ENCODE data around the gene LOC128125822.
A peak's percentile ranks its signal among the peaks of the same experiment; 100 is the strongest.

Gene LOC128125822

DNA sequence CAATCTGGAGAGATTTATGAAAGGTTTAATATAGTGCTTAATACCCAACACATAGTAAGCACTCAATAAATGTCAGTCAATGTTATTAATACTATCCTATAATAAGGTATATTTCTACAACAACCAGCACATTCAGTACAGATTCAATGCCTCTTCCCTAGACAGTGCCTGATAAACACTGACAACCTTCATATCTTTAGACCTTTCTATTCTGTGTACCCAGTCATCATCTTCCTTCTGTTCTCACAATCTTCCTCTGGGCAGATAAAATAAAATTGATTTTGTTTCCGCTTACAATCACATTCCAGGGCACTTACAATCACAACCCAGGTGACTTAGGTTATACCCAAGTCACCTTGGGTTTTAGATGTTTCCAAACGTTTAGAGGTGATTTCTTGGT lies 11.0 kb upstream of the LOC128125822 start:
- POLR2A ChIA-PET (ENCODE audit: unreplicated experiment) = no interaction called here
- no peaks in the 10 kb centered on the region for H3K79me2 ChIP-seq (ENCODE audit: low read length)
- intact Hi-C loops (cut with micrococcal nuclease) = no loop called here

DNA sequence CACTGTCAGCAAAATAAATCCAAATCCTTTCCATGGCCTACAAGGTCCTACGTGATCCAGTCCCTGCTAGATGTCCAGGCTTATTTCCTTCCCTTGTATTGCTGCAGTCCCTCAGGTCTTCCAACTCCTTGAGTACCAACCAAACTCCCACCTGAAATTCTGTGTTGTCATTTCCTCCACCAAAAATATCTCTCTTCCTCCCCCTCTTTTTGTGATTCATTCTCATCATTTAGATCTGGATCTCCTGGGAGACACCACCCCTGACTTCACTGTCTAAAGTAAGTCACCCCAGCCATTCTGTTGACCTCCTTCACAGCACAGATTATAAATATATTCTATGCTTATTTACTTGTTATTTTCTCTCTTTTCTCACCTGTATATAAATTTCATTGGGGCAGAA lies 9.0 kb upstream of the LOC128125822 start:
- H3K9ac ChIP-seq (ENCODE audit: low read length) = no peak overlapping the region
- H3K4me1 ChIP-seq (ENCODE audit: insufficient read depth, low read length) = peaks cover 15% of the 10 kb centered on the region
- H3F3A ChIP-seq (ENCODE audit: low read length, unreplicated experiment) = no peaks in the 10 kb centered on the region
- TF ChIP-seq EZH2phosphoT487 (IDR thresholded peaks at IDR 0.05; ENCODE audit: borderline replicate concordance, low read length) = no peak
- TF ChIP-seq, protein P1, sequence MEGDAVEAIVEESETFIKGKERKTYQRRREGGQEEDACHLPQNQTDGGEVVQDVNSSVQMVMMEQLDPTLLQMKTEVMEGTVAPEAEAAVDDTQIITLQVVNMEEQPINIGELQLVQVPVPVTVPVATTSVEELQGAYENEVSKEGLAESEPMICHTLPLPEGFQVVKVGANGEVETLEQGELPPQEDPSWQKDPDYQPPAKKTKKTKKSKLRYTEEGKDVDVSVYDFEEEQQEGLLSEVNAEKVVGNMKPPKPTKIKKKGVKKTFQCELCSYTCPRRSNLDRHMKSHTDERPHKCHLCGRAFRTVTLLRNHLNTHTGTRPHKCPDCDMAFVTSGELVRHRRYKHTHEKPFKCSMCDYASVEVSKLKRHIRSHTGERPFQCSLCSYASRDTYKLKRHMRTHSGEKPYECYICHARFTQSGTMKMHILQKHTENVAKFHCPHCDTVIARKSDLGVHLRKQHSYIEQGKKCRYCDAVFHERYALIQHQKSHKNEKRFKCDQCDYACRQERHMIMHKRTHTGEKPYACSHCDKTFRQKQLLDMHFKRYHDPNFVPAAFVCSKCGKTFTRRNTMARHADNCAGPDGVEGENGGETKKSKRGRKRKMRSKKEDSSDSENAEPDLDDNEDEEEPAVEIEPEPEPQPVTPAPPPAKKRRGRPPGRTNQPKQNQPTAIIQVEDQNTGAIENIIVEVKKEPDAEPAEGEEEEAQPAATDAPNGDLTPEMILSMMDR (conservative IDR thresholded peaks at IDR 0.05; ENCODE audit: low read depth, low read length) = no peak
- no peak for TF ChIP-seq EZH2 (IDR thresholded peaks at IDR 0.05; ENCODE audit: low read length, unreplicated experiment)
- H3K4me2 ChIP-seq (ENCODE audit: low read length) = no peak overlapping the region
- no peaks in the 10 kb centered on the region for H4K20me1 ChIP-seq (ENCODE audit: low read length)
- H3K27ac ChIP-seq (ENCODE audit: low read length) = no peak overlapping the region
- no peak overlapping the region for H3K4me3 ChIP-seq (ENCODE audit: low read length)
- intact Hi-C loops (cut with micrococcal nuclease) = no loop called here
- POLR2A ChIA-PET (ENCODE audit: unreplicated experiment) = no interaction called here
- DNase-seq = no peak
- no peaks in the 10 kb centered on the region for H3K9me3 ChIP-seq (ENCODE audit: low read length)
- BruUV-seq (replicated peaks) = no TSS peak
- H3K9me2 ChIP-seq (replicated peaks; ENCODE audit: low read length) = no peaks in the 10 kb centered on the region
- H3K36me3 ChIP-seq (ENCODE audit: low read depth, low read length) = no peaks in the 10 kb centered on the region
- ATAC-seq = no peak
- no peak overlapping the region for H2AFZ ChIP-seq (ENCODE audit: low read length)
- H3K79me2 ChIP-seq (ENCODE audit: low read length) = no peaks in the 10 kb centered on the region
- no peaks in the 10 kb centered on the region for H3K27me3 ChIP-seq (ENCODE audit: low read length)
- CTCF ChIA-PET = no interaction called here

More for the DNA sequence above, 11.0 kb upstream of the LOC128125822 start:
- ATAC-seq (no peak), DNase-seq (no peak)
- no peaks in the 10 kb centered on the region for H3K27me3 ChIP-seq (ENCODE audit: low read length)
- no TSS peak for BruUV-seq (replicated peaks)
- H3K9me2 ChIP-seq (replicated peaks; ENCODE audit: low read length) = no peaks in the 10 kb centered on the region
- H3K4me3 ChIP-seq (ENCODE audit: low read length) = no peak overlapping the region
- peak overlapping the region; percentile 52 for H3K27ac ChIP-seq (ENCODE audit: low read length)
- H4K20me1 ChIP-seq (ENCODE audit: low read length) = no peaks in the 10 kb centered on the region
- CTCF ChIA-PET = no interaction called here
- H3K9me3 ChIP-seq (ENCODE audit: low read length) = no peaks in the 10 kb centered on the region
- H3F3A ChIP-seq (ENCODE audit: low read length, unreplicated experiment) = no peaks in the 10 kb centered on the region
- H3K4me1 ChIP-seq (ENCODE audit: insufficient read depth, low read length) = peaks cover 15% of the 10 kb centered on the region
- H3K9ac ChIP-seq (ENCODE audit: low read length) = no peak overlapping the region
- H3K36me3 ChIP-seq (ENCODE audit: low read depth, low read length) = no peaks in the 10 kb centered on the region
- H2AFZ ChIP-seq (ENCODE audit: low read length) = no peak overlapping the region
- TF ChIP-seq EZH2phosphoT487 (IDR thresholded peaks at IDR 0.05; ENCODE audit: borderline replicate concordance, low read length) = no peak
- TF ChIP-seq, protein P1 (conservative IDR thresholded peaks at IDR 0.05; ENCODE audit: low read depth, low read length) = no peak
- no peak for TF ChIP-seq EZH2 (IDR thresholded peaks at IDR 0.05; ENCODE audit: low read length, unreplicated experiment)
- H3K4me2 ChIP-seq (ENCODE audit: low read length) = 0 out of 2 replicates have a peak overlapping the region, but pooled peaks have one; percentile 8

DNA sequence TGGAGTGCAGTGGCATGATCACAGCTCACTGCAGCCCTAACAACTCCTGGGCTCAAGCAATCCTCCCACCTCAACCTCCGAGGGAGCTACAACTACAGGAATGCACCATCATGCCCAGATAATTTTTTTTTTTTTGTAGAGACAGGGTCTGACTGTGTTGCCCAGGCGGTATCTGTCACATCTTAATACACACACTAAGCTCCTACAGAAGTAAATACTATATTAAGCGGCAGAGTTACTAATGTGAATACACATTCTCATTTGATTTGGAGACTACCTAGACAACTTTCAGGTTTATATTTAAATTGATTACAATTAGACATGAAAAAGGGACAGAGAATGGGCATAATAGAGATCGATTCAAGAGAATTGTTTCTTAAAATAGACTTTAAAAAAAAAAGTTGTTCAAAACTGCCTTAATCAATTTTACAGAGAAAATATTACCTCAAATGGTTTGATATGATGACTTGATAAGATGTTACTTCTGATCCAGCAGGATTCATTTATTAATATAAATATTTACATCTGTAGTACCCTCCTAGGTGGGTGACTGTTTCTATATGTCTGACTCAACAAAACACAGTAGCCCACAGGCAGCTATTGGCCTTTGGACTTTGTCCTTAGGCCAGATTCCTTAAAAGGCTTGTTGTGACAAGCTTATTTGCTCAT lies 7.1 kb upstream of the LOC128125822 start:
- DNase-seq (peak; percentile 48), ATAC-seq (no peak)
- intact Hi-C loops (cut with micrococcal nuclease) = no loop called here
- H3K9me3 ChIP-seq (ENCODE audit: low read length) = no peaks in the 10 kb centered on the region
- H3K4me2 ChIP-seq (ENCODE audit: low read length) = no peak overlapping the region
- TF ChIP-seq, protein P1 (conservative IDR thresholded peaks at IDR 0.05; ENCODE audit: low read depth, low read length) = no peak
- TF ChIP-seq EZH2 (IDR thresholded peaks at IDR 0.05; ENCODE audit: low read length, unreplicated experiment) (no peak), EZH2phosphoT487 (IDR thresholded peaks at IDR 0.05; ENCODE audit: borderline replicate concordance, low read length) (no peak)
- no peak overlapping the region for H3K4me3 ChIP-seq (ENCODE audit: low read length)
- no peaks in the 10 kb centered on the region for H4K20me1 ChIP-seq (ENCODE audit: low read length)
- H3K9me2 ChIP-seq (replicated peaks; ENCODE audit: low read length) = no peaks in the 10 kb centered on the region
- no peak overlapping the region for H3K27ac ChIP-seq (ENCODE audit: low read length)
- ChIA-PET POLR2A (ENCODE audit: unreplicated experiment) (no interaction called here), CTCF (no interaction called here)
- H3F3A ChIP-seq (ENCODE audit: low read length, unreplicated experiment) = no peaks in the 10 kb centered on the region
- no peaks in the 10 kb centered on the region for H3K36me3 ChIP-seq (ENCODE audit: low read depth, low read length)
- BruUV-seq (replicated peaks) = no TSS peak
- no peak overlapping the region for H3K9ac ChIP-seq (ENCODE audit: low read length)
- H2AFZ ChIP-seq (ENCODE audit: low read length) = no peak overlapping the region
- H3K27me3 ChIP-seq (ENCODE audit: low read length) = no peaks in the 10 kb centered on the region
- peaks cover 15% of the 10 kb centered on the region for H3K4me1 ChIP-seq (ENCODE audit: insufficient read depth, low read length)
- no peaks in the 10 kb centered on the region for H3K79me2 ChIP-seq (ENCODE audit: low read length)

All from PC-3 (cell line).